GM12878 (cell line): Measurements from ENCODE around the gene HCRT. TPM values are rescaled to one million over a fixed set of nuclear protein-coding genes. Genes with fewer than 3 reads are reported as not detected.

Source experiments
- ATAC-seq: fragments of 200-7000 bp; cut with Tn5 transposase; 3 replicates; pipeline ENCODE4 v1.9.1; 2020; ENCODE audit warnings: mild to moderate bottlenecking, moderate library complexity
- BruUV-seq: library from RNA; stranded (reverse); fragments of 400-500 nt; replicated peaks from 2 replicates; lab custom pipeline; 2021; lab: Mats Ljungman, UMichigan
- CTCF ChIA-PET: fragments of 300-600 bp; sonication (Branson Sonifier 250); formaldehyde crosslinking; extraction: SDS; loops from one replicate; lab custom pipeline; 2021; ENCODE audit warnings: inconsistent platforms; lab: Yijun Ruan, JAX
- POLR2A ChIA-PET: fragments of 350-600 bp; formaldehyde crosslinking; extraction: SDS; loops from one replicate; lab custom pipeline; 2021; ENCODE audit warnings: inconsistent platforms; lab: Charles Lee
- RAD21 ChIA-PET: fragments of 300-600 bp; sonication (Branson Sonifier 250); formaldehyde crosslinking; loops from one replicate; lab custom pipeline; 2023; ENCODE audit warnings: antibody characterized with exemption; ENCODE audit not compliant: unreplicated experiment; lab: Charles Lee
- SMC1A ChIA-PET: fragments of 300-600 bp; sonication (Branson Sonifier 250); formaldehyde crosslinking; loops from one replicate; lab custom pipeline; 2023; ENCODE audit not compliant: unreplicated experiment, uncharacterized antibody; lab: Charles Lee
- DNase-seq: peaks from one replicate; pipeline ENCODE4 v3.0.0-alpha.2; 2011; ENCODE audit warnings: low read depth, low spot score
- FAIRE-seq: peaks from 3 replicates; lab custom pipeline; 2011; peaks lifted over from hg19 to GRCh38; lab: Jason Lieb, UNC
- H2AFZ ChIP-seq: 2 replicates; pipeline ENCODE4 v1.6.0; 2011; ENCODE audit warnings: low read depth, low read length, control low read depth; ENCODE audit not compliant: control insufficient read depth
- H3K27ac ChIP-seq: 2 replicates; pipeline ENCODE4 v1.5.1; 2011; ENCODE audit warnings: control low read depth; ENCODE audit not compliant: control insufficient read depth, insufficient read depth
- H3K27me3 ChIP-seq, 2 experiments: replicated peaks in 1 of 2; 2 replicates each; pipeline versions ENCODE4 v1.6.0 to v1.6.1; 2011; ENCODE audit warnings: low read length in 1 of 2; ENCODE audit not compliant: control insufficient read depth in 2 of 2, insufficient read depth in 2 of 2
- H3K36me3 ChIP-seq, 2 experiments: 2 replicates each; pipeline ENCODE4 v1.5.1; 2011; ENCODE audit warnings: low read length in 1 of 2; ENCODE audit not compliant: control insufficient read depth in 2 of 2, insufficient read depth in 2 of 2
- H3K4me1 ChIP-seq: 2 replicates; pipeline ENCODE4 v1.6.1; 2011; ENCODE audit warnings: mild to moderate bottlenecking, low read length, moderate library complexity, mixed read lengths; ENCODE audit not compliant: control insufficient read depth, insufficient read depth
- H3K4me2 ChIP-seq: 2 replicates; pipeline ENCODE4 v1.6.0; 2011; ENCODE audit warnings: control low read depth; ENCODE audit not compliant: control insufficient read depth, insufficient read depth
- H3K4me3 ChIP-seq: fragments of 200-600 bp; sonication (generic); 2 replicates; pipeline ENCODE4 v1.5.1; 2016
- H3K79me2 ChIP-seq: 2 replicates; pipeline ENCODE4 v1.6.0; 2011; ENCODE audit warnings: low read length; ENCODE audit not compliant: control insufficient read depth, insufficient read depth
- H3K9ac ChIP-seq: 2 replicates; pipeline ENCODE4 v1.8.0; 2011; ENCODE audit warnings: low read length, control low read depth, mixed read lengths; ENCODE audit not compliant: control insufficient read depth, insufficient read depth
- H3K9me3 ChIP-seq: replicated peaks from 3 replicates; pipeline ENCODE4 v1.5.1; 2011; ENCODE audit warnings: mild to moderate bottlenecking, low read length; ENCODE audit not compliant: control insufficient read depth, insufficient read depth
- H4K20me1 ChIP-seq: 2 replicates; pipeline ENCODE4 v1.6.0; 2011; ENCODE audit not compliant: control insufficient read depth, insufficient read depth
- ASH2L ChIP-seq: fragments of 300-600, 200-600 bp; sonication (generic); IDR thresholded peaks from 2 replicates; pipeline ENCODE4 v1.6.1; 2017; ENCODE audit warnings: low read depth, mild to moderate bottlenecking, borderline replicate concordance
- CEBPZ ChIP-seq: fragments of 150-350 bp; IDR thresholded peaks from 2 replicates; pipeline ENCODE4 v1.6.1; 2016; ENCODE audit warnings: low read depth, low read length
- HDAC2 ChIP-seq: fragments of 200-600 bp; sonication (generic); IDR thresholded peaks from 2 replicates; pipeline ENCODE4 v1.6.1; 2017
- KAT2A ChIP-seq: conservative IDR thresholded peaks from 2 replicates; pipeline ENCODE4 v1.6.1; 2011; ENCODE audit warnings: low read depth, low read length; ENCODE audit not compliant: control insufficient read depth
- MEF2B ChIP-seq: fragments of 450-650 bp; IDR thresholded peaks from 2 replicates; pipeline ENCODE4 v1.6.1; 2018; ENCODE audit warnings: mild to moderate bottlenecking, moderate library complexity; ENCODE audit not compliant: partially characterized antibody, poor library complexity, severe bottlenecking
- MYB ChIP-seq: fragments of 150-350 bp; IDR thresholded peaks from 2 replicates; pipeline ENCODE4 v1.6.1; 2014; ENCODE audit warnings: mild to moderate bottlenecking, low read depth, low read length, borderline replicate concordance
- POLR2A ChIP-seq: IDR thresholded peaks from 2 replicates; pipeline ENCODE4 v1.6.1; 2011; ENCODE audit warnings: low read depth, mild to moderate bottlenecking, low read length
- SMAD1 ChIP-seq: fragments of 450-650 bp; IDR thresholded peaks from 2 replicates; pipeline ENCODE4 v1.6.1; 2018; ENCODE audit warnings: mild to moderate bottlenecking, low read depth; ENCODE audit not compliant: partially characterized antibody
- SP1 ChIP-seq: IDR thresholded peaks from one replicate; pipeline ENCODE4 v1.6.1; 2011; ENCODE audit warnings: low read depth, low read length
- SREBF2 ChIP-seq: IDR thresholded peaks from 2 replicates; pipeline ENCODE4 v1.6.1; 2012; ENCODE audit warnings: mild to moderate bottlenecking, low read length
- STAT1 ChIP-seq: fragments of 450-650 bp; conservative IDR thresholded peaks from 2 replicates; pipeline ENCODE4 v1.6.1; 2014; ENCODE audit warnings: antibody characterized with exemption, mild to moderate bottlenecking
- TCF3 ChIP-seq: IDR thresholded peaks from 2 replicates; pipeline ENCODE4 v1.6.1; 2012; ENCODE audit warnings: low read depth, mild to moderate bottlenecking, low read length, borderline replicate concordance; ENCODE audit not compliant: insufficient read depth
- TCF7 ChIP-seq: IDR thresholded peaks from 2 replicates; pipeline ENCODE4 v1.6.1; 2014; ENCODE audit warnings: antibody characterized with exemption, borderline replicate concordance
- WRNIP1 ChIP-seq: IDR thresholded peaks from 2 replicates; pipeline ENCODE4 v1.6.1; 2011; ENCODE audit warnings: low read depth, low read length, improper control_type of control experiment, borderline replicate concordance
- ZBTB40 ChIP-seq: fragments of 450-650 bp; IDR thresholded peaks from 2 replicates; pipeline ENCODE4 v1.6.1; 2016; ENCODE audit warnings: mild to moderate bottlenecking, moderate library complexity, borderline replicate concordance
- WGBS: methylation state at CpG from one replicate; pipeline ENCODE4 v1.1.6; 2016; ENCODE audit warnings: low lambda C conversion rate; ENCODE audit not compliant: insufficient replicate concordance, insufficient coverage; ENCODE audit errors: missing lambda C conversion rate; 5-methylcytosine and 5-hydroxymethylcytosine counted together
- in situ Hi-C: fragments of 300-500 bp; cut with MboI; formaldehyde crosslinking; loops from 9 replicates; pipeline ENCODE4 v1.14.3; 2018; ENCODE audit warnings: mixed read lengths
- intact Hi-C: fragments of 100-400 bp; cut with micrococcal nuclease; formaldehyde crosslinking; loops from one replicate; pipeline ENCODE4 v1.14.2; 2022; ENCODE audit not compliant: unreplicated experiment
- polyA plus RNA-seq, 11 experiments: library from polyadenylated mRNA; depleted of rRNA in 4 of 11; unstranded in 6 of 11; stranded (reverse) in 5 of 11; fragments of >200 nt; fragmentation: Nextera tagmentation in 4 of 11; fragmentation: Illumina TruSeq in 1 of 11; extraction: Ambion mirVana in 4 of 11; extraction: Trizol in 1 of 11; gene quantifications; 1 replicate in 1 of 11; 2 replicates in 10 of 11; pipeline versions ENCODE4 v1.2.1 to v1.2.3, GENCODE V29; 2011 to 2016; ENCODE audit warnings: inconsistent platforms in 2 of 11, missing spikeins in 2 of 11, low read depth in 1 of 11
- total RNA-seq, 4 experiments: library from RNA; depleted of rRNA in 3 of 4; stranded (reverse); fragments of >200 nt in 3 of 4; fragmentation: Illumina TruSeq in 1 of 4; extraction: Trizol in 1 of 4; gene quantifications; 2 replicates each; pipeline versions ENCODE4 v1.2.1 to v1.2.3, GENCODE V29; 2013 to 2021

The HCRT gene
- total and polyA plus RNA-seq, 10 of the 15 experiments (the other 5 are each of a cell fraction or from before 2014, with no cell fraction given) = 0.41 TPM; not detected in 9

- no TSS peak for BruUV-seq
- ChIA-PET CTCF (interaction anchor here (1.0 to 3.6 kb wide), 3 partner anchors 10 to 43 kb away, joined by 5 to 33 read pairs (median 8); partner anchors contain the start of genes KAT2A and KCNH4), POLR2A (no interaction called here), SMC1A (interaction anchor here (0.8 to 2.2 kb wide), 2 partner anchors 15 to 17 kb away, joined by 4 to 11 read pairs; partner anchors contain the start of gene KCNH4), RAD21 (no interaction called here)
- FAIRE-seq = no peak
- in situ Hi-C loops (no loop called here), intact Hi-C loops (no loop called here)
- H3K9ac ChIP-seq = no peak overlapping the region
- H2AFZ ChIP-seq = no peak overlapping the region
- no peak overlapping the region for H3K4me2 ChIP-seq
- no peaks in the 10 kb centered on the region for H3K9me3 ChIP-seq
- no peaks in the 10 kb centered on the region for H3K27me3 ChIP-seq
- H3K4me1 ChIP-seq = peaks cover 9% of the 10 kb centered on the region
- no peaks in the 10 kb centered on the region for H3K36me3 ChIP-seq
- WGBS = 72% methylated on average over 22 of the region's 22 CpGs
- H3K27ac ChIP-seq = no peak overlapping the region
- no peak for DNase-seq
- no peaks in the 10 kb centered on the region for H4K20me1 ChIP-seq
- no peak for ATAC-seq
- H3K4me3 ChIP-seq = no peak overlapping the region
- no peaks in the 10 kb centered on the region for H3K79me2 ChIP-seq
- TF ChIP-seq MYB (no peak), KAT2A (no peak), HDAC2 (no peak), ZBTB40 (no peak), TCF3 (no peak), CEBPZ (no peak), MEF2B (no peak), SP1 (no peak), STAT1 (no peak), POLR2A (no peak), SREBF2 (no peak), ASH2L (no peak), SMAD1 (no peak), TCF7 (no peak), WRNIP1 (no peak)
Observed at GRCh38 chr17:42163696-42164407, 21.4 kb downstream of the HCRT start.
